Ramos (cell line): ENCODE data around the gene VCL.
"Not testable (repeated sequence)": the region's sequence is repeated elsewhere in the genome, so short reads cannot be mapped to it uniquely, and the experiment has no call there.

Experiments
- in situ Hi-C: fragments of 300-500 bp; cut with MboI; formaldehyde crosslinking; loops from one replicate; pipeline ENCODE4 v1.14.3; 2022; ENCODE audit warnings: low sequenced_read_pairs; ENCODE audit not compliant: unreplicated experiment

VCL gene

GRCh38 chr10:73997787-73998622, at the start of gene VCL:
Gene VCL (plus strand): TSS chr10:73998116. CDS start chr10:73998208, 92 bp downstream.
- in situ Hi-C loops, result no loop called here

DNA sequence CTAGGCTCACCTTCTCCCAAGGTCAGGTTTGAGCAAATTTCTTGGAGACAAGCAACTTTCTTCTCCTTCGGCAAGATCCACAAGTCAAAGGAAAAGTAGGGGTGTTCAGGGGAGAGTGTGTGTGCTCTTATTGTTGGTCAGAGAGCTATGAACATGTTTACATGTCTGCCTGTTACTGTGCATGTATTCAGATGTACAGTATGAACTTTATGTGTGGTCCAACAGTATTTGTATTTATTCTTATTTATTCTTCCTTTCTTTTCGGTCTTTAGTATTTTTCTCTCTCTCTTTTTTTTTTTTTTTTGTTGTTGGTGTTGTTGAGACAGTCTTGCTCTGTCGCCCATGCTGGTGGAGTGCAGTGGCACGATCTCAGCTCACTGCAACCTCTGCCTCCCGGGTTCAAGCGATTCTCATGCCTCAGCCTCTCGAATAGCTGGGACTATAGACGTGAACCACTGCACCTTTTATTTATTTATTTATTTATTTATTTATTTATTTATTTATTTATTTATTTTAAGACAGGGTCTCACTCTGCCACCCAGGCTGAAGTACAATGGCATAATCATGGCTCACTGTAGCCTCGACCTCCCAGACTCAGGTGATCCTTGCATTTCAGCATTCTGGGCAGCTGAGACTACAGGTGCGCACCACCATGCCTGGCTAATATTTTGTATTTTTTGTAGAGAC, 48.8 kb upstream of the VCL start:
- in situ Hi-C loops, result no loop called here

DNA sequence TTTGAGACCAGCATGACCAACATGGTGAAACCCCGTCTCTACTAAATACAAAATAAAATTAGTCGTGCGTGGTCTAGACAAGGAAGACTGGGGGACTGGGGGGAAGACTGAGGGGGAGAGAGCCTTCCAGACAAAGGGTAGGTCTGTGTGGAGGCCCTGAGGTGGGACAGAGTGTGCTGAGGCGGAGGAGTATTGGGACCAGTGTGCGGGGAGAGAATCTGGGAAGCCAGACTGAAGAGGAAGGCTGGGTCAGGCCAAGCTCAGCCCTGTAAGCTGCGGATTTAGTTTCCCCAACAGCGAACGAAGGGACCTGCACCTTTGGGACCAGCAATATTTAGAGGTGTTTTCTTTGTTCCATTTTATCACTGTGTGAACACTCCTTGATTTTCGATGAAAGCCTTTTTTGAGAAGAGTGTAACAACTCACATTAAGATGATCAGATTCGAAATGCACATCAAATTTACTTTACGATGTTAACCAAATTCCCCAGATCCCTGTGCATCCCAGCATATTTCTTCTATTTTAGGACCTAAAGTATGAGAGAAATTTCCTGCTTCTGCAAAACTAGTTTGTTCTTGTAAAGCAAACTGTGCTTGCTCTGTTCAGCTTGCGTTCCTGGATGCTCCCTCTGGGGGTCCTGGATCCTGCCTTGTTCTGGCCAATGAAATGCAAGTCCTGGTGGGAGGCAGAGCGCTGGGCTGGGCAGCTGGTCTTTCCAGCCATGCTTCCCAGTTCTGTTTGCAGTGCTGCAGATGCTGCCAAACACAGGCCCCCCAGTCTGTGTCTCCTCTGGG, 47.6 kb upstream of the VCL start:
- in situ Hi-C loops, result no loop called here

DNA sequence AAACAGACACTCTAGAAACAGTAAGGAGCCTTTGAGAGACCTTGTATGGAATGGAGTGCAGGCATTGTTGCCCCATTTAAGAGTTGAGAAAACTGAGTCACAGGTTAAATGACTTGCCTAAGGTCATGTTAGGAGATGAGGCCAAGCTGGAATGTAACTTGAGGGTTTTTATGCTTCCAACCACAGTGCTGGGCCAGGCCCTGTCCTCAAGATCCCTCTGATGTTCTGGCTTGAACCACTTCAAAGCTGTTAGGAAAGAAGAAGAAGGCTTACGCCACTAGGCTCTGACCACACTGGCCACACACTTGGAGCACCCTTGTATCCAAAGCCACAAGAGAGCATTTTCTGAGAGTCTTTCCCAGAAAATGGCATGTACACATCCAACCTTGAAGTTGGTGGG, 44.3 kb upstream of the VCL start:
- in situ Hi-C loops, result no loop called here

DNA sequence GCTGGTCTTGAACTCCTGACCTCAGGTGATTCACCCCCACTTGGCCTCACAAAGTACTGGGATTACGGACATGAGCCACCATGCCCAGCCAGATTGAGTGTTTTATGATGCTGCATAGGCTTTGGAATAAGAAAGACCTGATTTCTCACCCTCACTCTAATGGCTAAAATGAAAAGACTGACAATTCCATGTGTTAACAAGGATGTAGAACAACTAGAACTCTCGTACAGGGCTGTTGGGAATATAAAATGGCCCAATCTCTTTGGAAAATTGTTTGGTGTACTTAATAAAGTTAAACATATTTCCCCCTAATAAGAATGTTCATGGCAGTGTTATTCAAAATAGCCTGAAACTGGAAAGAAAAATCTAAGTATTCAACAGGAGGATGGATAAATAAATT, 43.2 kb upstream of the VCL start:
- in situ Hi-C loops, result no loop called here

- in situ Hi-C loops, result no loop called here
Observed at GRCh38 chr10:73955719-73956118, 42.2 kb upstream of the VCL start.

DNA sequence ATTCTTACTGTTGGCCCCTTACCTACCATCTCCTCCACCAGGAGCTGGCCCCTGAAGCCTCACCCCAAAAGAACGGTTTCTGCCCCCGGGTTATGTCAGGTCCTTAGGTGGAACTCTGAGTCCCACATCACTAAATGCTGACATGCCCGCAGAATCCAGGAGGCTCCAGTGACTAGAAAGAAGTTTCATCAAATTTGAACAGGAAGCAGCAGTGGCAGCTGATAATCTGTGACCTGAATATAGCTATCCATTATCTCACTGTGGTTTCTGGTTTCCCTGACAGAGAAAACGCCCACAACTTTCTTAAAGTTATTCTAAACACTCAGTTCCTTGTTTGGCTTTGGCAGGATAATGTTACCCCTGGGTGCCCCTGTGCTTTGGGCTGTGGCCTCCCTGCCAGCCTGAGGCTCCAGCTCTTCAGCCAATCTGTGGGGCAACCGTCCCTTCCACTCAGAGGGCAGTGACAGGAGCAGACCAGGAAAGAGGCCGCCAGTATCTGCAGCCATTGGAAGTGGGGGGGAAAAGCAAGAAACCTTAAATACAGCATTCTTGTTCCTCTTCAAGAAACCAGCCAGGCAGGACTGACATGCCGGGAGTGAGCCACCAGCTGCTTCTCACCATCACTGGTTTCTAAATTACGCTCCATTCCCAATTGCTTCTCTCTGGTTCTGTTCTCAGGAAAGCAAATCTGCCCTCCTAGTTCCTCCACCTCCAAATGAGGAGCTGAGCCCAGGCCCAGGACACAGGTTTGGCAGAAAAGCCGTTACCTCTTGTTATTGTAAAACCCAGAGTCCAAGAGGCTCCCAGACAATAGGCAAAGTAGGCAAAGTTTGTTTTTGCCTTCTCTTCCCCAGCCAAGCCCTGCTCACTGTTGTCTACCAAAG, 41.2 kb upstream of the VCL start:
- in situ Hi-C loops, result no loop called here

DNA sequence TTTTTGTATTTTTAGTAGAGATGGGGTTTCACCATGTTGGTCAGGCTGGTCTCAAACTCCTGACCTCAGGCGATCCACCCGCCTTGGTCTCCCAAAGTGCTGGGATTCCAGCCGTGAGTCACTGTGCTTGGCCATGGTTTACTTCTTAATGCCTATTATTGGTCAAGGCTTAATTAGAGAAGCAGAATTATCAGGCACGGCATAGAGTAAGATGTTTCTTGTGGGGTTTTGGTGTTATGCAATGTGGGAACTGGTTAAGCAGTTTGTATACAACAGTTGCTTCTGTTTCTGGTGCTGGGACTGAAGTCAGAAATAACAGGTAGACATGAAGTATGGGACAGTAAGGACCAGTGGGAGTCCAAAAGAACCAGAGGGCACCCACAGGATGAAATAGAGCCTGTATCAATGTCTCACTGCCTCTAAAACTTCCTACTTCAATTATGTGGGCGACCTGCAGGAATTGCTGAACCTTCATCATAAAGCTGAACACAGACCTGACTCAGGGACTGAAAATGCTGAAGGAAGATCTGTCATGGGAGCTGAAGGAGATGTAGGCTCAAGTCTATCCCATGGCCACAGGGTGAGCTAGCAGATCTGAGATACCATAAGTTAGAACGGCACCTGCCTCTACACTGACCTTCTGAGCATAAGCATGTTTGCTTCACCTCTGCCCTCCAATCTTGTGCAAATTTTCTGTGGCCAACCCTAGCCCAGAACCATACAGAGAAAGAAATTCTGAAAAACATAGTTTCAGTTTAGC, 38.3 kb upstream of the VCL start:
- in situ Hi-C loops, result no loop called here

GRCh38 chr10:73962386-73962785, 35.5 kb upstream of the VCL start:
- in situ Hi-C loops, result no loop called here

- in situ Hi-C loops, result not testable (repeated sequence)
Observed at GRCh38 chr10:73963533-73963932, 34.4 kb upstream of the VCL start.

GRCh38 chr10:73964743-73965142, 33.2 kb upstream of the VCL start:
- in situ Hi-C loops, result no loop called here

GRCh38 chr10:73965267-73965889, 32.5 kb upstream of the VCL start:
- in situ Hi-C loops, result not testable (repeated sequence)

DNA sequence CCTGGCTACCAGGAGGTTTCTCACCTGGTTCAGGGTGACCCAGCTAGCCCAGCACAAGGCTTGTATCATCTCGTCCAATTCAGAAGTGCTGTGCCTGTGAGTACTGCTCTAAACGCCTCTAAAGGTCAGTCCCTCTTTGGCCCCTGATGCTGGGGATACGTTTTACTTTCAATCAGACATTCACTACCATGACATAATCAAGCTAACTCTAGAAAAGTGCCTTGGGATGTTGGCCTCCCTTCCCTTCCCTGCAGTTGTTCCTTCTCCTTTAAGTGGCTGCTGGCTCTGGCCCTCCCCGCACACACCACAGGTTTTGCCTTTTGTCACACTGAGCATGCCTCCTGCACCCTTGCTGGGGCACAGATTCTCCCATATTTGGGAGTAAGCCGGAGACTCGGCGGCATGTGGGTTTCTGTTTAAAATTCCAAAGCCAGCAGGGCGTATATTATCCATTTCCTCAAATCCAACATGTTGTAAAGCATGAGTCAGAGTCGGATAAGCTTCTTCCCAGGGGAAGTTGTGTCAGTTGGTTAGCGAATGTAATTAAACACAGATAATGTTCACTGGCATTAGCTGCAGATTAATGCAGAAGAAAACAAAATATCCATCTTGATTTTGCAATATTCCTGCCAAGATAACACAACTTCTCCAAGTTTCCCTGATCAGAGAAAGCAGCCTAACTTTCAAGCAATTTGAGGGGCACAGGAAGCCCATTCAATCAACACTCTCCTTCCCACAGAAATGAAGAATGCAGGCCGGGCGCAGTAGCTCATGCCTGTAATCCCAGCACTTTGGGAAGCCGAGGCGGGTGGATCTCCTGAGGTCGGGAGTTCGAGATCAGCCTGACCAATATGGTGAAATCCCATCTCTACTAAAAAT, 31.8 kb upstream of the VCL start:
- in situ Hi-C loops, result no loop called here

DNA sequence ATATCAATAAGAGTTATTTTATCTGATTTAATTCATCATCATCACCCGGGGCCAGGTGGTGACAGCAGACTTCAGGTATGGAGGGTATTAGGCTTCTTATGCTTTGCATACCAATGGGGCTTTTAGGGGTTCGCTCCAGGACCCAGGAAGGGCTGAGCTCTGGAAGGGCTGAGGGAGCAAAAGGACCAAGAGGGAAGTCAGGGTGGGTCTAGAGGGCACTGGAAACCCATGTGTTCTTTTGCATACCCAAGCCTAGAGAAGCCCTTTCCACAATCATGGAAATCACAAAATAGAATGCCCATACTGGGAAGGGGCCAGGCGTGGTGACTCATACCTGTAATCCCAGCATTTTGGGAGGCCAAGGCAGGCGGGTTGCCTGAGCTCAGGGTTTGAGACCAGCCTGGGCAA, 30.9 kb upstream of the VCL start:
- in situ Hi-C loops, result no loop called here

DNA sequence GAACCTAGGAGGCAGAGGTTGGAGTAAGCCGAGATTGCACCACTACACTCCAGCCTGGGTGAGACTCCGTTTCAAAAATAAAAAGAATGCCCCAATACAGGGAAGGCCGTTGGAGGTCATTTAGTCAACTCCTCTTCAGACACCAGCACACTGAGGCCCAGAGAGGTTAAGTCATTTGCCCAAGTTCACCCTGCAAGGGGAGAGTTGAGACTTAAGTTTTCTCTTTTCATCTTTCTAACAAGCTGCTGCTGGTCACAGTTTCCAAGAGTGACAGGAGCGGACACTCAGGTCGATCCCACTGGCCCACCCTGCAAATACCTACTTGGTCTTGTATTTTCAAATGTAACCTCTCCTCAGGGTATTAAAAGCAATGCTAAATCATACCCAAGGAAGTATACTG, 30.4 kb upstream of the VCL start:
- in situ Hi-C loops, result no loop called here

- in situ Hi-C loops, result no loop called here
Observed at GRCh38 chr10:73968098-73968521, 29.8 kb upstream of the VCL start.

DNA sequence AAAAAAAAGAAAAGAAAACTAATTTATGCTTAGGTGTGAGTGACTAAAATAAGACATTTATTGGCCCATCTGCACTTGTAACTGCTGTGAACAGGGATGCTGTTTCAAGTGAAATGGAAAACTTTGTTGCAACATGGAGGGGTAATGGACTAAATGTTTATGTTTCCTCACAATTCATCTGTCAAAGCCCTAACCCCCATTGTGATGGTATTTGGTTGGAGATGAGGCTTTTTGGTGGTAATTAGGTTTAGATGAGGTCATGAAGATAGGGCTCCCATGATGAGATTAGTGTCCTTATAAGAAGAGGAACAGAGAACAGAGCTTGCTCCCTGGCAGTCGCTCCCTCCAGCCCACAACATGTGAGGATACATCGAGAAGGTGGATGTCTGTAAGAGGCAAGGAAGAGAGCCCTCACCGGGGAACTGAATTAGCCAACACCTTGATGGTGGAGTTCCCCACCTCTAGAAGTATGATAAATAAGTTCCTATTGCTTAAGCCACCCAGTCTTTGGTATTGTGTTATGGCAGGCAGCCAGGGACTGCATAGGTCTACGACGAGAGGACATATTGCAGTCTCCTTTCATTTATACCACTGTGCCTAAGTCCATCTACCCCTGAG, 28.6 kb upstream of the VCL start:
- in situ Hi-C loops, result no loop called here
